H9 (cell line): ENCODE results near the gene TTC33. TPM values are rescaled to one million over a fixed set of nuclear protein-coding genes. Genes with fewer than 3 reads are reported as not detected.

Experiments used
- DNase-seq: peaks from one replicate; pipeline ENCODE4 v3.0.0-alpha.2; 2017
- H2AFZ ChIP-seq: one replicate; pipeline ENCODE4 v1.6.1; 2013; ENCODE audit warnings: mild to moderate bottlenecking, low read length, control low read depth, moderate library complexity
- H2AK5ac ChIP-seq: 2 replicates; pipeline ENCODE4 v1.6.1; 2013; ENCODE audit warnings: low read length, control low read depth, mixed read lengths; ENCODE audit not compliant: insufficient read length
- H2BK120ac ChIP-seq: one replicate; pipeline ENCODE4 v1.6.1; 2013; ENCODE audit warnings: low read depth, mild to moderate bottlenecking, low read length, control low read depth, inconsistent platforms; ENCODE audit not compliant: poor library complexity, severe bottlenecking
- H2BK12ac ChIP-seq: 2 replicates; pipeline ENCODE4 v1.6.1; 2013; ENCODE audit warnings: low read length, control low read depth, mixed read lengths, low read depth; ENCODE audit not compliant: insufficient read length
- H2BK15ac ChIP-seq: 2 replicates; pipeline ENCODE4 v1.6.1; 2013; ENCODE audit warnings: low read depth, low read length, control low read depth
- H2BK20ac ChIP-seq: one replicate; pipeline ENCODE4 v1.6.1; 2013; ENCODE audit warnings: low read depth, mild to moderate bottlenecking, low read length, control low read depth, inconsistent platforms; ENCODE audit not compliant: poor library complexity, severe bottlenecking
- H2BK5ac ChIP-seq: 2 replicates; pipeline ENCODE4 v1.6.1; 2013; ENCODE audit warnings: low read length, control low read depth, mixed read lengths; ENCODE audit not compliant: insufficient read length
- H3K14ac ChIP-seq: 2 replicates; pipeline ENCODE4 v1.6.1; 2013; ENCODE audit warnings: low read length, control low read depth; ENCODE audit not compliant: insufficient read depth
- H3K18ac ChIP-seq: 2 replicates; pipeline ENCODE4 v1.6.1; 2013; ENCODE audit warnings: low read depth, mild to moderate bottlenecking, mixed read lengths, low read length, control low read depth; ENCODE audit not compliant: insufficient read length
- H3K23ac ChIP-seq: 2 replicates; pipeline ENCODE4 v1.6.1; 2013; ENCODE audit warnings: low read length, control low read depth, mixed read lengths, low read depth; ENCODE audit not compliant: insufficient read length
- H3K23me2 ChIP-seq: 2 replicates; pipeline ENCODE4 v1.6.1; 2013; ENCODE audit warnings: low read depth, mild to moderate bottlenecking, mixed read lengths, low read length, control low read depth; ENCODE audit not compliant: insufficient read length, poor library complexity, severe bottlenecking
- H3K27ac ChIP-seq: 2 replicates; pipeline ENCODE4 v1.5.1; 2013; ENCODE audit warnings: low read length, control low read depth, mixed read lengths, low read depth; ENCODE audit not compliant: insufficient read length
- H3K27me3 ChIP-seq: 2 replicates; pipeline ENCODE4 v1.6.1; 2013; ENCODE audit warnings: low read length, control low read depth, inconsistent platforms; ENCODE audit not compliant: insufficient read depth
- H3K4ac ChIP-seq: 2 replicates; pipeline ENCODE4 v1.6.1; 2013; ENCODE audit warnings: low read depth, mild to moderate bottlenecking, control low read depth, inconsistent platforms, low read length, moderate library complexity
- H3K4me1 ChIP-seq: 2 replicates; pipeline ENCODE4 v1.6.1; 2013; ENCODE audit warnings: low read length, control low read depth, inconsistent platforms; ENCODE audit not compliant: insufficient read depth
- H3K4me2 ChIP-seq: 2 replicates; pipeline ENCODE4 v1.6.1; 2013; ENCODE audit warnings: low read length, control low read depth, mixed read lengths; ENCODE audit not compliant: insufficient read length, insufficient read depth
- H3K56ac ChIP-seq: 2 replicates; pipeline ENCODE4 v1.6.1; 2013; ENCODE audit warnings: low read depth, mild to moderate bottlenecking, mixed read lengths, low read length, control low read depth; ENCODE audit not compliant: insufficient read length
- H3K79me1 ChIP-seq: 2 replicates; pipeline ENCODE4 v1.6.1; 2013; ENCODE audit warnings: low read depth, mild to moderate bottlenecking, moderate library complexity, low read length, control low read depth, inconsistent platforms; ENCODE audit not compliant: insufficient read depth, poor library complexity, severe bottlenecking
- H3K79me2 ChIP-seq: 2 replicates; pipeline ENCODE4 v1.6.1; 2013; ENCODE audit warnings: low read length, control low read depth, inconsistent platforms; ENCODE audit not compliant: insufficient read depth
- H3K9ac ChIP-seq: 2 replicates; pipeline ENCODE4 v1.6.1; 2013; ENCODE audit warnings: low read length, control low read depth, mixed read lengths; ENCODE audit not compliant: insufficient read length; ENCODE audit errors: extremely low read depth
- H3K9me3 ChIP-seq: one replicate; pipeline ENCODE4 v1.6.1; 2013; ENCODE audit warnings: low read depth, low read length, inconsistent platforms; ENCODE audit not compliant: control insufficient read depth
- H3T11ph ChIP-seq: one replicate; pipeline ENCODE4 v1.6.1; 2013; ENCODE audit warnings: mild to moderate bottlenecking, low read length, control low read depth, inconsistent platforms
- H4K20me1 ChIP-seq: one replicate; pipeline ENCODE4 v1.6.1; 2013; ENCODE audit not compliant: control insufficient read depth, insufficient read length, insufficient read depth
- H4K5ac ChIP-seq: 2 replicates; pipeline ENCODE4 v1.6.1; 2013; ENCODE audit warnings: low read depth, mild to moderate bottlenecking, mixed read lengths, low read length, control low read depth; ENCODE audit not compliant: insufficient read length
- H4K8ac ChIP-seq: replicated peaks from 2 replicates; pipeline ENCODE4 v1.6.1; 2013; ENCODE audit warnings: low read length, control low read depth, mixed read lengths, low read depth; ENCODE audit not compliant: insufficient read length
- H4K91ac ChIP-seq: 2 replicates; pipeline ENCODE4 v1.6.1; 2013; ENCODE audit warnings: low read depth, mild to moderate bottlenecking, moderate library complexity, mixed read lengths, low read length, control low read depth; ENCODE audit not compliant: insufficient read length
- H3K27ac Mint-ChIP-seq, 3 experiments: 2 replicates in 2 of 3; 3 replicates in 1 of 3; pipeline ENCODE4 v1.8.0; 2020 to 2021; ENCODE audit warnings: mixed read lengths in 3 of 3, mild to moderate bottlenecking in 1 of 3, moderate library complexity in 1 of 3
- H3K27me3 Mint-ChIP-seq: 2 replicates; pipeline ENCODE4 v1.8.0; 2021; ENCODE audit warnings: low read depth, mild to moderate bottlenecking, moderate library complexity, mixed read lengths
- H3K36me3 Mint-ChIP-seq, 3 experiments: 2 replicates in 2 of 3; 3 replicates in 1 of 3; pipeline ENCODE4 v1.8.0; 2020 to 2021; ENCODE audit warnings: low read depth in 3 of 3, mixed read lengths in 3 of 3; ENCODE audit not compliant: insufficient read depth in 1 of 3
- H3K4me1 Mint-ChIP-seq, 2 experiments: 2 replicates each; pipeline ENCODE4 v1.8.0; 2020; ENCODE audit warnings: mixed read lengths in 2 of 2
- H3K4me3 Mint-ChIP-seq, 2 experiments: 2 replicates in 1 of 2; 3 replicates in 1 of 2; pipeline ENCODE4 v1.8.0; 2020 to 2021; ENCODE audit warnings: mild to moderate bottlenecking in 2 of 2, mixed read lengths in 2 of 2, moderate library complexity in 1 of 2
- H3K9me3 Mint-ChIP-seq, 2 experiments: 2 replicates in 1 of 2; 3 replicates in 1 of 2; pipeline ENCODE4 v1.8.0; 2020; ENCODE audit warnings: mild to moderate bottlenecking in 2 of 2, mixed read lengths in 2 of 2, moderate library complexity in 1 of 2
- CTCF ChIP-seq: fragments of 200-600 bp; sonication (generic); conservative IDR thresholded peaks from 3 replicates; pipeline ENCODE4 v1.8.0; 2021; ENCODE audit warnings: antibody characterized with exemption, mild to moderate bottlenecking
- WGBS: extraction: QIAGEN DNeasy Blood & Tissue Kit; methylation state at CpG from one replicate; pipeline ENCODE4 v1.1.7; 2013; ENCODE audit warnings: missing lambda C conversion rate, low lambda C conversion rate, mixed read lengths; ENCODE audit not compliant: insufficient read length; ENCODE audit errors: extremely low coverage; 5-methylcytosine and 5-hydroxymethylcytosine counted together
- total RNA-seq: library from RNA; stranded (reverse); gene quantifications from 2 replicates; pipeline ENCODE4 v1.2.1, GENCODE V29; 2021

TTC33 gene
- total RNA-seq, 1 experiment from 2014 or later: 7.3 TPM

- Histone ChIP-seq H2BK5ac (no peak overlapping the region), H2BK20ac (no peak overlapping the region), H3K56ac (no peak overlapping the region), H3T11ph (no peak overlapping the region), H4K8ac (no peak overlapping the region), H3K23ac (no peak overlapping the region), H4K91ac (no peak overlapping the region), H3K27ac (no peak overlapping the region), H3K4me1 (no peaks in the 10 kb centered on the region; the same call in 1 of the 2 replicates), H4K20me1 (no peaks in the 10 kb centered on the region), H3K79me1 (no peaks in the 10 kb centered on the region), H3K4ac (no peak overlapping the region), H3K9ac (no peak overlapping the region), H2BK15ac (no peak overlapping the region), H3K23me2 (no peaks in the 10 kb centered on the region), H3K4me2 (no peak overlapping the region), H3K79me2 (no peaks in the 10 kb centered on the region), H4K5ac (no peak overlapping the region), H3K27me3 (no peaks in the 10 kb centered on the region), H2BK120ac (no peak overlapping the region), H2AFZ (no peak overlapping the region), H3K14ac (no peak overlapping the region), H2BK12ac (no peak overlapping the region), H2AK5ac (no peak overlapping the region), H3K9me3 (no peaks in the 10 kb centered on the region), H3K18ac (no peak overlapping the region)
- no CpG with 5 or more reads among the region's 2 CpGs for WGBS
- H3K4me1 Mint-ChIP-seq: peaks cover 9 to 21% of the 10 kb centered on the region in 2 experiments
- no peak overlapping the region for H3K27ac Mint-ChIP-seq
- H3K9me3 Mint-ChIP-seq: no peaks in the 10 kb centered on the region
- H3K4me3 Mint-ChIP-seq: no peak overlapping the region
- TF ChIP-seq CTCF: no peak
- no peaks in the 10 kb centered on the region for H3K36me3 Mint-ChIP-seq
- no peak for DNase-seq
- H3K27me3 Mint-ChIP-seq: no peaks in the 10 kb centered on the region
These were observed 256.8 kb downstream of the TTC33 start for GRCh38 chr5:40499007-40499406.
